Keratinocyte (primary cell): Measurements from ENCODE around the gene CFHR5. TPM values are rescaled to one million over a fixed set of nuclear protein-coding genes. Genes with fewer than 3 reads are reported as not detected.
"Not testable (repeated sequence)": the region's sequence is repeated elsewhere in the genome, so short reads cannot be mapped to it uniquely, and the experiment has no call there.

Experiments used
- DNase-seq: peaks from one replicate; pipeline ENCODE4 v3.0.0-alpha.2; 2011; ENCODE audit warnings: low read depth, missing footprints, low spot score
- FAIRE-seq: peaks from 2 replicates; lab custom pipeline; 2011; peaks lifted over from hg19 to GRCh38; lab: Jason Lieb, UNC
- H2AFZ ChIP-seq: 2 replicates; pipeline ENCODE4 v1.6.0; 2012; ENCODE audit warnings: low read length, control low read depth, inconsistent platforms; ENCODE audit not compliant: control insufficient read depth
- H3K27ac ChIP-seq: 2 replicates; pipeline ENCODE4 v1.5.1; 2011; ENCODE audit warnings: low read length; ENCODE audit not compliant: control insufficient read depth, insufficient read depth
- H3K27me3 ChIP-seq: 3 replicates; pipeline ENCODE4 v1.6.0; 2011; ENCODE audit warnings: low read length; ENCODE audit not compliant: control insufficient read depth, insufficient read depth; ENCODE audit errors: extremely low read depth
- H3K36me3 ChIP-seq, 2 experiments: 2 replicates in 1 of 2; 3 replicates in 1 of 2; pipeline ENCODE4 v1.5.1; 2011; ENCODE audit warnings: low read length in 2 of 2, mild to moderate bottlenecking in 1 of 2; ENCODE audit not compliant: control insufficient read depth in 2 of 2, insufficient read depth in 2 of 2; ENCODE audit errors: extremely low read depth in 1 of 2
- H3K4me1 ChIP-seq: 3 replicates; pipeline ENCODE4 v1.5.1; 2011; ENCODE audit warnings: low read length; ENCODE audit not compliant: control insufficient read depth, insufficient read depth; ENCODE audit errors: extremely low read depth
- H3K4me2 ChIP-seq: 3 replicates; pipeline ENCODE4 v1.6.0; 2011; ENCODE audit warnings: low read depth, low read length; ENCODE audit not compliant: control insufficient read depth, insufficient read depth; ENCODE audit errors: extremely low read depth
- H3K4me3 ChIP-seq, 3 experiments: fragments of 200-600 bp in 1 of 3; sonication (generic) in 1 of 3; 2 replicates in 2 of 3; 3 replicates in 1 of 3; pipeline ENCODE4 v1.5.1; 2011 to 2016; ENCODE audit warnings: low read length in 3 of 3, mild to moderate bottlenecking in 3 of 3, control low read depth in 2 of 3, inconsistent platforms in 1 of 3, low read depth in 1 of 3, mixed read lengths in 1 of 3, mixed run types in 1 of 3, moderate library complexity in 1 of 3; ENCODE audit not compliant: control insufficient read depth in 2 of 3, insufficient read depth in 2 of 3; ENCODE audit errors: extremely low read depth in 1 of 3
- H3K79me2 ChIP-seq: 2 replicates; pipeline ENCODE4 v1.6.0; 2012; ENCODE audit warnings: low read length; ENCODE audit not compliant: control insufficient read depth, insufficient read depth
- H3K9ac ChIP-seq: 3 replicates; pipeline ENCODE4 v1.6.0; 2011; ENCODE audit warnings: low read length; ENCODE audit not compliant: control insufficient read depth, insufficient read depth; ENCODE audit errors: extremely low read depth
- H3K9me1 ChIP-seq: 3 replicates; pipeline ENCODE4 v1.6.0; 2011; ENCODE audit warnings: low read length; ENCODE audit not compliant: control insufficient read depth, insufficient read depth; ENCODE audit errors: extremely low read depth
- H3K9me3 ChIP-seq: 2 replicates; pipeline ENCODE4 v1.5.1; 2012; ENCODE audit warnings: low read depth, low read length; ENCODE audit not compliant: control insufficient read depth
- H4K20me1 ChIP-seq: 3 replicates; pipeline ENCODE4 v1.6.0; 2011; ENCODE audit warnings: low read length; ENCODE audit not compliant: control insufficient read depth, insufficient read depth; ENCODE audit errors: extremely low read depth
- EZH2 ChIP-seq: IDR thresholded peaks from one replicate; pipeline ENCODE4 v1.6.1; 2012; ENCODE audit warnings: inconsistent platforms, mild to moderate bottlenecking, low read length, moderate library complexity
- dilution Hi-C: fragments of 300-500 bp; cut with MboI; formaldehyde crosslinking; loops from one replicate; pipeline ENCODE4 v1.7.0; 2020; ENCODE audit warnings: low sequenced_read_pairs; ENCODE audit not compliant: extremely low pct_ligation_motif_present
- polyA plus RNA-seq, 5 experiments: library from polyadenylated mRNA; depleted of rRNA in 3 of 5; stranded (reverse) in 3 of 5; stranded (forward) in 1 of 5; unstranded in 1 of 5; fragments of >200 nt; gene quantifications; 1 replicate in 1 of 5; 2 replicates in 3 of 5; 3 replicates in 1 of 5; pipeline versions ENCODE4 v1.2.1 to v1.2.3, GENCODE V29; 2011 to 2012; ENCODE audit warnings: missing spikeins in 2 of 5, low read depth in 1 of 5, low replicate concordance in 1 of 5
- TF ChIP-seq, protein P1 (sequence below), 3 experiments: IDR thresholded peaks in 1 of 3; conservative IDR thresholded peaks in 1 of 3; optimal IDR thresholded peaks in 1 of 3; 2 replicates in 2 of 3; 3 replicates in 1 of 3; pipeline versions ENCODE3 to v1.5.1; 2011; ENCODE audit warnings: low read length in 3 of 3, mild to moderate bottlenecking in 3 of 3, moderate library complexity in 2 of 3, control low read depth in 1 of 3, inconsistent platforms in 1 of 3; ENCODE audit not compliant: insufficient read depth in 2 of 3; ENCODE audit errors: extremely low read depth in 1 of 3

The CFHR5 gene
- polyA plus RNA-seq, 1 donor (not counting 4 experiments of a cell fraction or from before 2014, with no cell fraction given): not detected

DNA sequence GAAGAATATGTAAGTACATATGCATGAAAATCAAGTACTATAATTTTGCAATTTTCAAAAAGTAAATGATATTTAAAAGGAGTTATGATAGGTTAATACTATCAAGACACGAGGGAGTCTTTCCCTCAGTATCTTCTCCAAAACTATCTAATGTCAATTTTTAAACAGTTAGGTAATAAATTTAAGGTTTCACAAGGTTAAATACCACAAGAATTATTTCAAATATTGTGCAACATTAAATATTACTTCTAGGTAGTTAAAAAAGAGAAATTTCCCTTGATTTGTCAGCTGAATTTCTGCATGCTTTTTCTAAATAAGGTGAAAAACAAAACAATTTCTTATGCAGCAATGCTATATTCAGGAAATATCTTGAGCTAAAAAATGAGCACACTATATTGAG is 3.5 kb downstream of the CFHR5 start:
- no peak overlapping the region for H3K4me2 ChIP-seq
- dilution Hi-C loops: no loop called here
- H3K4me1 ChIP-seq: no peaks in the 10 kb centered on the region
- no peak overlapping the region for H3K27ac ChIP-seq
- no peaks in the 10 kb centered on the region for H3K36me3 ChIP-seq
- H2AFZ ChIP-seq: no peak overlapping the region
- TF ChIP-seq, protein P1, sequence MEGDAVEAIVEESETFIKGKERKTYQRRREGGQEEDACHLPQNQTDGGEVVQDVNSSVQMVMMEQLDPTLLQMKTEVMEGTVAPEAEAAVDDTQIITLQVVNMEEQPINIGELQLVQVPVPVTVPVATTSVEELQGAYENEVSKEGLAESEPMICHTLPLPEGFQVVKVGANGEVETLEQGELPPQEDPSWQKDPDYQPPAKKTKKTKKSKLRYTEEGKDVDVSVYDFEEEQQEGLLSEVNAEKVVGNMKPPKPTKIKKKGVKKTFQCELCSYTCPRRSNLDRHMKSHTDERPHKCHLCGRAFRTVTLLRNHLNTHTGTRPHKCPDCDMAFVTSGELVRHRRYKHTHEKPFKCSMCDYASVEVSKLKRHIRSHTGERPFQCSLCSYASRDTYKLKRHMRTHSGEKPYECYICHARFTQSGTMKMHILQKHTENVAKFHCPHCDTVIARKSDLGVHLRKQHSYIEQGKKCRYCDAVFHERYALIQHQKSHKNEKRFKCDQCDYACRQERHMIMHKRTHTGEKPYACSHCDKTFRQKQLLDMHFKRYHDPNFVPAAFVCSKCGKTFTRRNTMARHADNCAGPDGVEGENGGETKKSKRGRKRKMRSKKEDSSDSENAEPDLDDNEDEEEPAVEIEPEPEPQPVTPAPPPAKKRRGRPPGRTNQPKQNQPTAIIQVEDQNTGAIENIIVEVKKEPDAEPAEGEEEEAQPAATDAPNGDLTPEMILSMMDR (optimal IDR thresholded peaks at IDR 0.05 in 1 of 3, IDR thresholded peaks at IDR 0.05 in 1 of 3, conservative IDR thresholded peaks at IDR 0.05 in 1 of 3; ENCODE audit: extremely low read depth in 1 of 3, insufficient read depth in 2 of 3, low read length in 3 of 3): no peak
- TF ChIP-seq EZH2: no peak
- no peak overlapping the region for H3K4me3 ChIP-seq
- no peak for FAIRE-seq
- no peak overlapping the region for H3K9ac ChIP-seq
- H4K20me1 ChIP-seq: no peaks in the 10 kb centered on the region
- no peaks in the 10 kb centered on the region for H3K79me2 ChIP-seq
- no peaks in the 10 kb centered on the region for H3K9me3 ChIP-seq
- no peaks in the 10 kb centered on the region for H3K9me1 ChIP-seq
- H3K27me3 ChIP-seq: no peaks in the 10 kb centered on the region
- DNase-seq: no peak

DNA sequence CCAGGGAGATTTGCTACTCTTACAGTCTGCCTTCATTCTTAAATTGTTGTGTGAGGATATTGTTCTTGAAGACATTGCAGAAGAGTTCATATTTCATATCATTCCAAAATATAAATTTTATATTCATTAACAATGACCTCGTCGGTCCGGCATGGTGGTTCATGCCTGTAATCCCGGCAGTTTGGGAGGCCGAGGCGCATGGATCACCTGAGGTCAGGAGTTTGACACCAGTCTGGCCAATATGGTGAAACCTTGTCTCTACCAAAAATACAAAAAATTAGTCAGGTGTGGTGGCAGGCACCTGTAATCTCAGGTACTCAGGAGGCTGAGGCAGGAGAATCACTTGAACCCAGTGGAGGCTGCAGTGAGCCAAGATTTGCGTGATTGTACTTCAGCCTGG is 4.9 kb downstream of the CFHR5 start:
- H3K4me1 ChIP-seq, H3K36me3 ChIP-seq, H3K27ac ChIP-seq, H4K20me1 ChIP-seq, H3K9ac ChIP-seq, H3K9me3 ChIP-seq, H3K4me2 ChIP-seq, DNase-seq, H3K27me3 ChIP-seq, H3K79me2 ChIP-seq, FAIRE-seq, H3K9me1 ChIP-seq, H2AFZ ChIP-seq, dilution Hi-C loops, H3K4me3 ChIP-seq: not testable (repeated sequence)

DNA sequence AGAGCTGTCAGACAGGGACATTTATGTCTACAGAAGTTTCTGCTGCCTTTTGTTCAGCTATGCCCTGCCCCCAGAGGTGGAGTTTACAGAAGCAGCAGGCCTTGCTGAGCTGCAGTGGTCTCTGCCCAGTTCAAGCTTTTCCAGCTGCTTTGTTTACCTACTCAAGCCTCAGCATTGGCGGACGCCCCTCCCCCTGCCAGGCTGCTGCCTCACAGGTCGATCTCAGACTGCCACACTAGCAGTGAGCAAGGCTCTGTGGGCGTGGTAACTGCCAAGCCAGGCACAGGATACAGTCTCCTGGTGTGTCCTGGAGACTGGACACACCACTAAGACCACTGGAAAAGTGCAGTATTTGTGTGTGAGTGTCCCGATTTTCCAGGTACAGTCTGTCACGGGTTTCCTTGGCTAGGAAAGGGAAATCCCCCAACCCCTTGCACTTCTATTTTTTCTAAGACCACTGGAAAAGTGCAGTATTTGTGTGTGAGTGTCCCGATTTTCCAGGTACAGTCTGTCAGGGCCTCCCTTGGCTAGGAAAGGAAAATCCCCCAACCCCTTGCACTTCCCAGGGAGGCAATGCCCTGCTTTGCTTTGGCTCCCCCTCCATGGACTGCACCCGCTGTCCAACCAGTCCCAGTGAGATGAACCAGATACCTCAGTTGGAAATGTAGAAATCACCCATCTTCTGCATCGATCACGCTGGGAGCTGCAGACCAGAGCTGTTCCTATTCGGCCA is 14.7 kb downstream of the CFHR5 start:
- H3K9me1 ChIP-seq, H3K27me3 ChIP-seq, H3K4me3 ChIP-seq, H3K4me2 ChIP-seq, DNase-seq, H2AFZ ChIP-seq, H3K9ac ChIP-seq, dilution Hi-C loops, FAIRE-seq, H4K20me1 ChIP-seq, H3K79me2 ChIP-seq, H3K27ac ChIP-seq, H3K4me1 ChIP-seq, H3K36me3 ChIP-seq, H3K9me3 ChIP-seq: not testable (repeated sequence)
